HL-60 (cell line): Measurements from ENCODE around the gene RPS6KA4.

ENCODE experiments used
- POLR2AphosphoS5 ChIP-seq: IDR thresholded peaks from 2 replicates; pipeline ENCODE4 v1.6.1; 2012; ENCODE audit warnings: low read depth
- TF ChIP-seq, protein P1 (sequence below): IDR thresholded peaks from one replicate; pipeline ENCODE4 v1.5.1; 2011; ENCODE audit warnings: low read length, control low read depth, inconsistent platforms; ENCODE audit not compliant: insufficient read depth
- TF ChIP-seq, protein P2 (sequence below): IDR thresholded peaks from 2 replicates; pipeline ENCODE4 v1.6.1; 2012; ENCODE audit warnings: low read depth; ENCODE audit not compliant: insufficient replicate concordance

DNA sequence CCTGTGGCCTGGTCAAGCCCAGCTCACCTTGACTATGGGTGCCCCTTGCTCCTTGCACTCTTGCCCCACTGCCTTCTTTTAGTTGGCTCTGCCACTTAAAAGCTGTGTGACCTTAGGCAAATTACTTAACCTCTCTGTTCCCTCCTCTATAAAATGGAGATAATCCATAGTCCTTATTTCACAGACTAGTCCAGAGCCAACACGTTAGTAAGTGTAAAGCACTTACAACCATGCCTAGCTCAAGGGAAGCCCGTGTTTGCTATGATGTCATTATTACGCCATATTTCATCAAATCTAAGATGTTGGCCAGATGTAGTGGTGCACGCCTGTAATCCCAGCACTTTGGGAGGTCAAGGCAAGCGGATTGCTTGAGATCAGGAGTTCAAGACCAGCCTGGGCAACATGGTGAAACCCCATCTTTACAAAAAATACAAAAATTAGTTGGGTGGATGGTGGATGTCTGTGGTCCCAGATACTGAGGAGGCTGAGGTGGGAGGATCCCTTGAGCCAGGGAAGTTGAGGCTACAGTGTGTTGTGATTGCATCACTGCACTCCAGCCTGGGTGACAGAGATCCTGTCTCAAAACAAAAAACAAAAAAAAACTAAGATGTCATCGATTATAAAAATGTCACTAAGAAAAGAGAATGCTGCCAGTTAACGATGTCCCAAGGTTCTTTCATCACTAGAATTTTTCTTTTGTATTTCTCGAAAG, 21.3 kb upstream of the RPS6KA4 start:
- TF ChIP-seq POLR2AphosphoS5, result no peak
- TF ChIP-seq, protein P1, sequence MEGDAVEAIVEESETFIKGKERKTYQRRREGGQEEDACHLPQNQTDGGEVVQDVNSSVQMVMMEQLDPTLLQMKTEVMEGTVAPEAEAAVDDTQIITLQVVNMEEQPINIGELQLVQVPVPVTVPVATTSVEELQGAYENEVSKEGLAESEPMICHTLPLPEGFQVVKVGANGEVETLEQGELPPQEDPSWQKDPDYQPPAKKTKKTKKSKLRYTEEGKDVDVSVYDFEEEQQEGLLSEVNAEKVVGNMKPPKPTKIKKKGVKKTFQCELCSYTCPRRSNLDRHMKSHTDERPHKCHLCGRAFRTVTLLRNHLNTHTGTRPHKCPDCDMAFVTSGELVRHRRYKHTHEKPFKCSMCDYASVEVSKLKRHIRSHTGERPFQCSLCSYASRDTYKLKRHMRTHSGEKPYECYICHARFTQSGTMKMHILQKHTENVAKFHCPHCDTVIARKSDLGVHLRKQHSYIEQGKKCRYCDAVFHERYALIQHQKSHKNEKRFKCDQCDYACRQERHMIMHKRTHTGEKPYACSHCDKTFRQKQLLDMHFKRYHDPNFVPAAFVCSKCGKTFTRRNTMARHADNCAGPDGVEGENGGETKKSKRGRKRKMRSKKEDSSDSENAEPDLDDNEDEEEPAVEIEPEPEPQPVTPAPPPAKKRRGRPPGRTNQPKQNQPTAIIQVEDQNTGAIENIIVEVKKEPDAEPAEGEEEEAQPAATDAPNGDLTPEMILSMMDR, result no peak
- TF ChIP-seq, protein P2, sequence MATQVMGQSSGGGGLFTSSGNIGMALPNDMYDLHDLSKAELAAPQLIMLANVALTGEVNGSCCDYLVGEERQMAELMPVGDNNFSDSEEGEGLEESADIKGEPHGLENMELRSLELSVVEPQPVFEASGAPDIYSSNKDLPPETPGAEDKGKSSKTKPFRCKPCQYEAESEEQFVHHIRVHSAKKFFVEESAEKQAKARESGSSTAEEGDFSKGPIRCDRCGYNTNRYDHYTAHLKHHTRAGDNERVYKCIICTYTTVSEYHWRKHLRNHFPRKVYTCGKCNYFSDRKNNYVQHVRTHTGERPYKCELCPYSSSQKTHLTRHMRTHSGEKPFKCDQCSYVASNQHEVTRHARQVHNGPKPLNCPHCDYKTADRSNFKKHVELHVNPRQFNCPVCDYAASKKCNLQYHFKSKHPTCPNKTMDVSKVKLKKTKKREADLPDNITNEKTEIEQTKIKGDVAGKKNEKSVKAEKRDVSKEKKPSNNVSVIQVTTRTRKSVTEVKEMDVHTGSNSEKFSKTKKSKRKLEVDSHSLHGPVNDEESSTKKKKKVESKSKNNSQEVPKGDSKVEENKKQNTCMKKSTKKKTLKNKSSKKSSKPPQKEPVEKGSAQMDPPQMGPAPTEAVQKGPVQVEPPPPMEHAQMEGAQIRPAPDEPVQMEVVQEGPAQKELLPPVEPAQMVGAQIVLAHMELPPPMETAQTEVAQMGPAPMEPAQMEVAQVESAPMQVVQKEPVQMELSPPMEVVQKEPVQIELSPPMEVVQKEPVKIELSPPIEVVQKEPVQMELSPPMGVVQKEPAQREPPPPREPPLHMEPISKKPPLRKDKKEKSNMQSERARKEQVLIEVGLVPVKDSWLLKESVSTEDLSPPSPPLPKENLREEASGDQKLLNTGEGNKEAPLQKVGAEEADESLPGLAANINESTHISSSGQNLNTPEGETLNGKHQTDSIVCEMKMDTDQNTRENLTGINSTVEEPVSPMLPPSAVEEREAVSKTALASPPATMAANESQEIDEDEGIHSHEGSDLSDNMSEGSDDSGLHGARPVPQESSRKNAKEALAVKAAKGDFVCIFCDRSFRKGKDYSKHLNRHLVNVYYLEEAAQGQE, result no peak
